Ovary (tissue), 3 donors: ENCODE measurements around the gene GABRB3.

ENCODE experiments used
- CTCF ChIP-seq, 3 donors: fragments of 450-650 bp in 2 of 3; fragments of 200-600 bp in 1 of 3; IDR thresholded peaks; one replicate each; pipeline versions ENCODE4 v1.5.1 to v1.8.0; 2016 to 2022; ENCODE audit warnings: antibody characterized with exemption in 3 of 3, mild to moderate bottlenecking in 1 of 3
- EP300 ChIP-seq: sonication (generic); formaldehyde crosslinking; IDR thresholded peaks from one replicate; pipeline ENCODE4 v1.6.1; 2017; ENCODE audit warnings: antibody characterized with exemption
- POLR2A ChIP-seq: fragments of 450-650 bp; IDR thresholded peaks from one replicate; pipeline ENCODE4 v1.6.1; 2017; ENCODE audit warnings: antibody characterized with exemption, mild to moderate bottlenecking, moderate library complexity
- donor health status: DM: no; HTN: no; CAD: no.

GRCh38 chr15:26702381-26702780 lies 70.5 kb downstream of the GABRB3 start:
- no peak for TF ChIP-seq POLR2A
- no peak for TF ChIP-seq CTCF (IDR thresholded peaks at IDR 0.05)
- TF ChIP-seq EP300: no peak
